ENCODE results near the gene PTRH1.

The PTRH1 gene

DNA sequence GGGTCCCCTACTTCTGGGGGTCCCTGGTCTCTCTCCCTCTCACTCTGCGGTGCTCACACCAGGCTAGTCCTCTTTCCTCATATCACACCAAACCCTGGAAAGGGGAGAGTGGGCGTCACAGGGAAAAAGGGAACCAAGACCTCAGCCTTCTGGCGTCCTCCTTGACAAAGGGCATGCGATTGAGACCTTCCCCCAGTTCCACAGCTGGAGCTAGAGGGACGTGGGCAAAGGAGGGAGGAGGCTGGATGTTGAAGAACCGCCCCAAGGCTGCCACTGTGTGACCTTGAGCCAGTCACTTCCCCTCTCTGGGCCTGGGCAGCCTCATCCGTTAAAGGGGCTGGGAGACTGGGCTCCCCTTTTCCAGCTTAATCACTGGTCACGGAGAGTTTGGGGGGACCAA, 38.2 kb upstream of the PTRH1 start:
- Histone ChIP-seq H3K36me3 (ENCODE audit: insufficient read depth, low read depth, low read length) (peaks cover 17% of the 10 kb centered on the region), H3K4me1 (ENCODE audit: insufficient read depth, low read length) (peaks cover 4% of the 10 kb centered on the region), H3K27me3 (ENCODE audit: insufficient read depth, low read length) (peaks cover 48% of the 10 kb centered on the region)

DNA sequence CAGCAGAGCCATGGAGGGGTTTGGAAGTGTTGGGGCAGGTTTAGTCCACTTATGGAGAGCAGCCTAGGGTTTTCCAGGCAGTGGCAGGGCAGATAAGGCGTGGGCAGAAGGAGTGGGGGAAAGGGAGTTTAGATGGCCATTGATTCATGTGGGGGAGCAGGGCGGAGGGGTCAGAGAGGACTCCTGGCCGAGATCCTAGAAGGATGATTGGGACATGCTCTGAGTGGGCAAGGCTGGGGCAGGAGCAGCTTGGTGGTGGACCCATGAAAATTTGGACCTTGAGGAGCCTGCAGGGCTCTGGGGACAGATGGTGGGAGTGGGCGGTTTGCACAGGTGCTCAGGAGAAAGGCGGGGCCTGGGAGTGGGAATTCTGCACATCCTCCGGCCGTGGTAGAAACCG, 37.7 kb upstream of the PTRH1 start:
- H3K27me3 ChIP-seq (ENCODE audit: insufficient read depth, low read length): peaks cover 48% of the 10 kb centered on the region
- no peak overlapping the region for H3K27ac ChIP-seq (ENCODE audit: low read length)
- peaks cover 19% of the 10 kb centered on the region for H3K36me3 ChIP-seq (ENCODE audit: insufficient read depth, low read depth, low read length)
- H3K9me3 ChIP-seq (ENCODE audit: insufficient read depth, low read depth, low read length): no peaks in the 10 kb centered on the region
- H3K4me1 ChIP-seq (ENCODE audit: insufficient read depth, low read length): peaks cover 4% of the 10 kb centered on the region
- no peak overlapping the region for H3K4me3 ChIP-seq (ENCODE audit: low read length)
- no peak overlapping the region for H3K9ac ChIP-seq (ENCODE audit: low read depth, low read length)

More for the DNA sequence above, 38.2 kb upstream of the PTRH1 start:
- H3K27ac ChIP-seq (ENCODE audit: low read length): no peak overlapping the region
- H3K9me3 ChIP-seq (ENCODE audit: insufficient read depth, low read depth, low read length): no peaks in the 10 kb centered on the region
- no peak overlapping the region for H3K9ac ChIP-seq (ENCODE audit: low read depth, low read length)
- H3K4me3 ChIP-seq (ENCODE audit: low read length): peak overlapping the region; percentile 71; the same call in 1 of the 2 replicates

DNA sequence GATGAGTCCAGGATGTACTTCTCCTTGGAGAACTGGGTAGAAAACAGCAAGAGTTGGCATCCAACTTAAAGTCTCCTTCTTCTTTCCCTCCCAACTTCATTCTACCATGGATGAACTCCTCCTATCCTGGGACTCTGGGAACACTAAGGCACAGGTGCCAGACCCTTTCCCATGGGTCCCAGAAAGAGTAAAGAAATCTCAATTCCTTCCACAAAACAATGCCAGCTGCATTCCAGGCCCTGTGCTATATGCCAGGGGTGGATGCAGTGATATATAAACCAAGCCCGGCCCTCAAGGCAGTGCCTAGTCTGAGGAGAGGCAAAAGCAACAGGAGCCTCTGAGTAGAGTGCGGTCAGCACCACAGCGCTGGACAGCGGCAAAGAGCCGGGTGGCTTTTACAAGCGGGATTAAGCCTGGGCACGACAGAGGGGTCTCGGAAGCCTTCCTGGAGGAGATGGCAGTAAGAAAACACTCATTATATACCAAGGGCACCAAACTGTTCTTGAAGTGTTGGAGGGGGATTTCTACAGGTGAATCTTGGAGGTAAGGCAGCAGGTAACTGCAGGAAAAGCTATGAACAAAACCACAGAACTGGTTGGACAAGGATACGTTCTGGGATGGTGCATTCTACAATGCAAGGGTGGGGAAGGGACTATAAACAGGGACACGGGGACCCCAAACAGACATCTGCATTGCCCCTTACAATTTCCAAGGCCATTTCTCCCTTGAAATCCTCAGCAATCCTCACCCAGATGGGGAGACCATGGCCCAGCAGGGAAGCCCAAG, 36.0 kb upstream of the PTRH1 start:
- Histone ChIP-seq H3K9ac (ENCODE audit: low read depth, low read length) (no peak overlapping the region), H3K9me3 (ENCODE audit: insufficient read depth, low read depth, low read length) (no peaks in the 10 kb centered on the region), H3K27ac (ENCODE audit: low read length) (no peak overlapping the region), H3K36me3 (ENCODE audit: insufficient read depth, low read depth, low read length) (peaks cover 19% of the 10 kb centered on the region), H3K4me3 (ENCODE audit: low read length) (no peak overlapping the region), H3K4me1 (ENCODE audit: insufficient read depth, low read length) (peaks cover 4% of the 10 kb centered on the region), H3K27me3 (ENCODE audit: insufficient read depth, low read length) (peaks cover 45% of the 10 kb centered on the region)

DNA sequence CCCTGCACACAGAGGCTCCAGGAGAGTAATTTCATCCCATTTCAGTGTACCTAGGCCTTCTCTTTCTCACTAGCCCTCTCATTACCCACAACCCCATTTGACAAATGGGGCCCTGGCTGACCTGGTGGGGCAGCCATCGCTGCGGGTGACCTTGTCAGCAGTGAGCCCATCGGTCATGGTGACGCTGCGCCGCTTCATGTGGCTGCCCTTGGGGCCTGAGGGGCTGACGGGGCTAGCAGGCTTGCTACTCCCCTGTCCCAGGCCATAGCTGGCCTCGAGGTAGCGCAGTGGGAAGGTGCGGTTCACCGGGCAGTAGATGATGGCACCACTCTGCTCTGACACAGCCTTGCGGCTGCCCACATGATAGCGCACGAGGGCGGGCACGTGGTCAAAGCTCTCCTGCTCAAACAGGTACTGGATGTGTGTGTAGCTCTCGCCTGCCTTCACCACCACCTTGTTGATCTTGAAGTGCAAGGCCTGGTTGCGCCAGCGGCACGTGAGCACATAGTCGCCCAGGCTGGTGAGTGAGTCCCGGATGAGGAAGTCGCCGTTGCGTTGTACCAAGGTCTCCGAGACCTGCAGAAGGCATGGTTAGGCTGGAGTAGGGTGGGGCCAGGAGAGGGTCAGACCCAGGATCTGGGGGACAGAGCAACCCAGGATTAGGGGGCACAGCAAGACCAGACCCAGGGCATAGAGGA, 33.8 kb upstream of the PTRH1 start:
- no peak overlapping the region for H3K9ac ChIP-seq (ENCODE audit: low read depth, low read length)
- no peak overlapping the region for H3K4me3 ChIP-seq (ENCODE audit: low read length)
- H3K4me1 ChIP-seq (ENCODE audit: insufficient read depth, low read length): no peaks in the 10 kb centered on the region
- peaks cover 28% of the 10 kb centered on the region for H3K27me3 ChIP-seq (ENCODE audit: insufficient read depth, low read length)
- H3K9me3 ChIP-seq (ENCODE audit: insufficient read depth, low read depth, low read length): no peaks in the 10 kb centered on the region
- peaks cover 19% of the 10 kb centered on the region for H3K36me3 ChIP-seq (ENCODE audit: insufficient read depth, low read depth, low read length)
- H3K27ac ChIP-seq (ENCODE audit: low read length): no peak overlapping the region

DNA sequence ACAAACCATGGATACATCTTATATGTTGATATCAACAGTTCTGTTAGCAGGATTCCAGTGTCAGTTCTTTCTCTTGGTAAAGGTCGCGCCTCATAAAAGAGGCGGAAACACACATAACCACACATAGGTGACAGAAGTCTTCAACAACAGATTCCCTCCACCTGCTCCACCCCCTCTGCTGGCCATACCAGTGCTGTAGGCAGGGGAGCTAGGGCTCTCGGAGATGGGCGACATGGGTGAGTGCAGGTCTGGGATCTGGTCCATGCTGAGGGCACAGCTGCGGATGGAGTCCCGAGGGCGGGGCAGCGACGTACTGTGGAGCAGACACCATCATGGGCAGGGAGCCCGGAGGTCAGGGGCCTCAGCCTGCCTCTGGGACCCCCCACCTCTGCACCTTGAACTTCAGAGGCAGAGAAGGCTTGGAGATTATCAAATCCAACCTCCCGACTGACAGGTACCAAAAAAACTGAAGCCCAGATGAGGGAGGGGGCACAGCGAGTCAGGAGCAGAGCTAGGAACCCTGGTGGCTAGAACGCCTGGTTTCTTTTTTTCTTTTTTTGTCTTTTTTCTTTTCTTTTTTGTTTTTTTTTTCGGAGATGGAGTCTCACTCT, 31.6 kb upstream of the PTRH1 start:
- Histone ChIP-seq H3K9me3 (ENCODE audit: insufficient read depth, low read depth, low read length) (no peaks in the 10 kb centered on the region), H3K27me3 (ENCODE audit: insufficient read depth, low read length) (peaks cover 6% of the 10 kb centered on the region), H3K4me3 (ENCODE audit: low read length) (no peak overlapping the region), H3K27ac (ENCODE audit: low read length) (no peak overlapping the region), H3K9ac (ENCODE audit: low read depth, low read length) (no peak overlapping the region), H3K4me1 (ENCODE audit: insufficient read depth, low read length) (no peaks in the 10 kb centered on the region; the same call in 1 of the 2 replicates), H3K36me3 (ENCODE audit: insufficient read depth, low read depth, low read length) (peaks cover 19% of the 10 kb centered on the region)

DNA sequence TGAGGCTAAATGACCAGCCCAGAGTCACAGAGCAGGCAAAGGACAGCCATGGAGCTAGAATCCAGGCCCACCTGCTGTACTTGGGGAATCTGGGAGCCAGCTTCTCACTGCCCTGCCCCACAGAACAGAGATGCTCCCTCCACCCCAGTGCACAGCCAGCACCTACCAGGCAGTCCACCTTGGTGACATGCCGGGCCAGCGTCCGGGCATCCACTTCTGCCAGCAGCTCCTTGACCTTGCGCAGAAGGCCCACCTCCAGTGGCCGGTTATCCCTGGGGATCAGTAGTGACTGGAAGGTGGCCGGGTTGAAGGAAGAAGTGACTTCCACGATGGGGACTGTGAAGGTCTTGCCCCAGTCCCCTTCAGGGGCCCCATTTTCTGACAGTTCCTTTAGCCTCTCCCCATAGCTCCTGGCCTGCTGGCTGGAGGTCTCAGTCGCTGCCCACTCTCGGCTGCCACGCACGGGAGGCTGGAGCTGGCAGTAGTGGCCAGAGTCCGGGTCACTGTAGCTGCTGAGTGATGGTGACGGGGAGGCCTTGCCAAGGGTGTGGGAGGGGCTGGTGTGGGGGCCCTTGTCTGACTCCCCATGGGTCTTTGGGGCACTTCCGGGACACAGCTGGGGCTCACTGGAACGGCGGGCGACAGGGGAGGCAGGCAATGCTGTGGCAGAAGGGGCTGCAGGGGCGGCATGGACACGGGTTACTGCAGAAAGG, 29.1 kb upstream of the PTRH1 start:
- Histone ChIP-seq H3K27ac (ENCODE audit: low read length) (no peak overlapping the region), H3K4me3 (ENCODE audit: low read length) (no peak overlapping the region), H3K27me3 (ENCODE audit: insufficient read depth, low read length) (no peaks in the 10 kb centered on the region), H3K36me3 (ENCODE audit: insufficient read depth, low read depth, low read length) (peaks cover 11% of the 10 kb centered on the region; the same call in 1 of the 2 replicates), H3K9me3 (ENCODE audit: insufficient read depth, low read depth, low read length) (no peaks in the 10 kb centered on the region), H3K9ac (ENCODE audit: low read depth, low read length) (no peak overlapping the region), H3K4me1 (ENCODE audit: insufficient read depth, low read length) (no peaks in the 10 kb centered on the region; the same call in 1 of the 2 replicates)

DNA sequence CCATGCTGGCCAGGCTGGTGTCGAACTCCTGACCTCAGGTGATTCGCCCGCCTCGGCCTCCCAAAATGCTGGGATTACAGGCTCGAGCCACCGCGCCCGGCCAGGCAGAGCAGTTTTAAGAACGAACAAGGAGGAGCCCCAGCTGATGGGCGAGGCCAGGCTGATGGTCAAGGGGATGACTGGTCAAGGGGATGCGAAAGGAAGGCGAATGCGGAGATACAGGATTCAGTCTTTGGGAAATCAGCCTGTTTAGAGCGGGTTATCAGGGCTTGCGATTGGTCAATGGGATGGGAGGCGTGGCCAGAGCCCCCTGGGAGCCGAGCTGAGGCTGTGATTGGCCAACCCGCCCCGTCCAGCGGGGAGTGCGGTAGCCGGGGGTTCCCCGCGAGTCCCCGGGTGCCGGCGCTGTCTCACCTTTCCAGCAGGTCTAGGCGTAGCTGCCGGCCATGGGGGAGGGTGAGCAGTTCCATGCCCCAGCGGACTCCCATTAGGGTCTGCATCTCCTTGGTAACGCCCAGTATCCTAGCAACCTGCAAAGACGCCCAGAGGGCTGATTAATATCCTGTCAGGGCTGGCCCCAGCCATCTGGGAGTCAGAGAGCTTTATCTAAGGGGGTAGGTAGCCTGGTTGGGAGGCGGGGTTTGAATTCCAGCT, 27.1 kb upstream of the PTRH1 start:
- H3K4me3 ChIP-seq (ENCODE audit: low read length): peak overlapping the region; percentile 77
- no peak overlapping the region for H3K27ac ChIP-seq (ENCODE audit: low read length)
- H3K9me3 ChIP-seq (ENCODE audit: insufficient read depth, low read depth, low read length): no peaks in the 10 kb centered on the region
- no peaks in the 10 kb centered on the region for H3K36me3 ChIP-seq (ENCODE audit: insufficient read depth, low read depth, low read length)
- H3K27me3 ChIP-seq (ENCODE audit: insufficient read depth, low read length): no peaks in the 10 kb centered on the region
- H3K4me1 ChIP-seq (ENCODE audit: insufficient read depth, low read length): no peaks in the 10 kb centered on the region; the same call in 1 of the 2 replicates
- peak overlapping the region; percentile 66; the same call in 1 of the 2 replicates for H3K9ac ChIP-seq (ENCODE audit: low read depth, low read length)

DNA sequence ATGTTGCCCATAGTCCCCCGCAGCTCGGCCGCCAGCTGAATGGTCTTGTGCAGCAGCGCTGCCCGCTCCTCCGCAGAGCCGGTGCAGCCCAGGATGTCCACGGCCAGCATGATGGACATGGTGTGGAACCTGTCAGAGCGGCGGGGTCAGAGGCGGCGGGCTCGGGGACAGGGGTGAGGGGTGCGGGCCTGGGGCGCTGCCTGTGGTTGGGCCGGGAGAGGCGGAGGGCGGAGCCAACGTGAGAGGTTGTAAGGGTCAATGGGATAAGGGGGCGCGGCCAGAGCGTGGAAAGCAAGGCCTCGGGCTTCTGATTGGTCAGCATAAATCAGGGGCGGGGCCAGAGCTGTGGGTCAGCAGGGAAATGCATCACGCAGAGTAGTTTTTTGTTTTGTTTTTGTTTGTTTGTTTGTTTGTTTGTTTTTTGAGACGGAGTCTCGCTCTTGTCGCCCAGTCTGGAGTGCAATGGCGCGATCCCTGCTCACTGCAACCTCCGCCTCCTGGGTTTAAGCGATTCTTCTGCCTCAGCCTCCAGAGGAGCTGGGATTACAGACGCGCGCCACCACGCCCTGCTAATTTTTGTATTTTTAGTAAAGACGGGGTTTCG, 26.5 kb upstream of the PTRH1 start:
- Histone ChIP-seq H3K4me3 (ENCODE audit: low read length) (peak overlapping the region; percentile 77), H3K27me3 (ENCODE audit: insufficient read depth, low read length) (no peaks in the 10 kb centered on the region)

DNA sequence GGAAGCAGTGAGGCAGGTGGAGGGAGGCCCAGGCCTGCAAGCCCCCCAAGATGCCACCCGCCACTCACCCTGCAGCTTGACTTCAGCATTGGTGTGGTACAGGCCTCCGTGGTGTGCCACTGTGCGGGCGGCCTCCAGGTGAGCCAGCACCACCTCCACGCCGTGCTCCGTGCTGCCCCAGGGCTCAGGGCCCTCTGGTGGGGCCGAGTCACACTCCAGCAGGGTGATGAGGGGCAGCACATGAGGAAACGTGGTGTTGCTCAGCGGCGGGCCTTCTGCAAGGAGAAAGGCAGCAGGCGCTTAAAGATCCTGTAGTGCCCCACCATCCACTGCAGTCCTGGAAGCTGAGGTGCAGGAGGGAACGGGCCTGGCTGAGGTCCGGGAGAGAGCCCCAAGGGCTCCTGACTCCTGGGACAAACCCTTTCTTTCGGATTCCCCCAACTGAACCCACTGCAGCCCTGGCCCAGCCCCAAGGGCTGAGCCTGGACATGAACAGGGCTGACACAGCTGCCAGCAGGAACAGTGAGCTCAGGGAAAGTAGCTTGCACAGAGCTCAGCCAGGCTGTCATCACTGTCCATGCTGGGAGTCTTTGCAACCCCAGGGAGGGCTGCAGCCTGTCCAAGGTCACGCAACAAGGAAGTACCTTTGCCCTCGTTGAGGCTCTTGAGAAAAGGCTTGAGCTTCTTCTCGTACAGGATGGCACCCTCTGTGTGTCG, 24.3 kb upstream of the PTRH1 start:
- H3K27ac ChIP-seq (ENCODE audit: low read length): no peak overlapping the region
- H3K27me3 ChIP-seq (ENCODE audit: insufficient read depth, low read length): no peaks in the 10 kb centered on the region
- no peak overlapping the region for H3K4me3 ChIP-seq (ENCODE audit: low read length)
- H3K36me3 ChIP-seq (ENCODE audit: insufficient read depth, low read depth, low read length): no peaks in the 10 kb centered on the region
- H3K9me3 ChIP-seq (ENCODE audit: insufficient read depth, low read depth, low read length): no peaks in the 10 kb centered on the region
- H3K9ac ChIP-seq (ENCODE audit: low read depth, low read length): no peak overlapping the region
- H3K4me1 ChIP-seq (ENCODE audit: insufficient read depth, low read length): no peaks in the 10 kb centered on the region; the same call in 1 of the 2 replicates

More for the DNA sequence above, 26.5 kb upstream of the PTRH1 start:
- Histone ChIP-seq H3K9ac (ENCODE audit: low read depth, low read length) (peak overlapping the region; percentile 66; the same call in 1 of the 2 replicates), H3K27ac (ENCODE audit: low read length) (no peak overlapping the region), H3K9me3 (ENCODE audit: insufficient read depth, low read depth, low read length) (no peaks in the 10 kb centered on the region), H3K36me3 (ENCODE audit: insufficient read depth, low read depth, low read length) (no peaks in the 10 kb centered on the region), H3K4me1 (ENCODE audit: insufficient read depth, low read length) (no peaks in the 10 kb centered on the region; the same call in 1 of the 2 replicates)

DNA sequence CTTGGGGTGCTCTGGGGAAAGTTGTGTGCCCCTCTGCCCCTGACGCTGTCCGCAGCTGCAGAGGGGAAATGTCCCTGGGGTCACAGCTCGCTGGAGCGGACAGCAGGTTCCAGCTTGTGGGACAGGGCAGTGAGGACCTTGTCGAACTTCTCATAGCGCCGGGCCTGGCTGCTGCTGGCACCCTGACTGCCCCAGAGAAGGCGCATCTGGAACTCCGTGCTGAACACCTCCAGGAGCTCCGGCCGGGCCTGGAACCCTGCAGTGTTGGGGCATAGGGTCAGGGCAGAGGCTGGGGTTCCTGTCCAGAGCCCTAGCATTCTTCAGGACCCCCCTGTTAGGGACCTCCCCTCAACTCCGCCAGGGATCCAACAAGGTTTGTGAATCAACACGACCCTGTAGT, 23.2 kb upstream of the PTRH1 start:
- Histone ChIP-seq H3K4me3 (ENCODE audit: low read length) (no peak overlapping the region), H3K9ac (ENCODE audit: low read depth, low read length) (no peak overlapping the region), H3K4me1 (ENCODE audit: insufficient read depth, low read length) (no peaks in the 10 kb centered on the region; the same call in 1 of the 2 replicates), H3K9me3 (ENCODE audit: insufficient read depth, low read depth, low read length) (no peaks in the 10 kb centered on the region), H3K36me3 (ENCODE audit: insufficient read depth, low read depth, low read length) (no peaks in the 10 kb centered on the region), H3K27me3 (ENCODE audit: insufficient read depth, low read length) (no peaks in the 10 kb centered on the region), H3K27ac (ENCODE audit: low read length) (no peak overlapping the region)

All from iPS-20b (cell line).